Nephron progenitor cell (in vitro differentiated cells): ENCODE results near the gene IQCK.
"Not testable (repeated sequence)": the region's sequence is repeated elsewhere in the genome, so short reads cannot be mapped to it uniquely, and the experiment has no call there.

Experiments
- DNase-seq: peaks from one replicate; pipeline ENCODE4 v3.0.0; 2021
- H3K27ac Mint-ChIP-seq: 2 replicates; pipeline ENCODE4 v1.8.0; 2021; ENCODE audit warnings: mild to moderate bottlenecking, moderate library complexity, mixed read lengths
- H3K27me3 Mint-ChIP-seq: 2 replicates; pipeline ENCODE4 v1.8.0; 2021; ENCODE audit warnings: mild to moderate bottlenecking, low read depth, mixed read lengths; ENCODE audit not compliant: poor library complexity
- H3K36me3 Mint-ChIP-seq: 2 replicates; pipeline ENCODE4 v1.8.0; 2021; ENCODE audit warnings: low read depth, mixed read lengths
- H3K4me1 Mint-ChIP-seq: 2 replicates; pipeline ENCODE4 v1.8.0; 2021; ENCODE audit warnings: mixed read lengths
- H3K4me3 Mint-ChIP-seq: 2 replicates; pipeline ENCODE4 v1.8.0; 2021; ENCODE audit warnings: mild to moderate bottlenecking, moderate library complexity, mixed read lengths
- H3K9me3 Mint-ChIP-seq: 2 replicates; pipeline ENCODE4 v1.8.0; 2021; ENCODE audit warnings: mild to moderate bottlenecking, moderate library complexity, mixed read lengths
- CTCF ChIP-seq: fragments of 200-600 bp; sonication (generic); IDR thresholded peaks from 2 replicates; pipeline ENCODE4 v1.5.0; 2021; ENCODE audit warnings: antibody characterized with exemption

The IQCK gene

GRCh38 chr16:19781226-19781625, 63.2 kb downstream of the IQCK start:
- no peaks in the 10 kb centered on the region for H3K27me3 Mint-ChIP-seq
- no peak for DNase-seq
- no peaks in the 10 kb centered on the region for H3K9me3 Mint-ChIP-seq
- peaks cover 51% of the 10 kb centered on the region for H3K4me1 Mint-ChIP-seq
- peaks cover 11% of the 10 kb centered on the region for H3K36me3 Mint-ChIP-seq
- no peak overlapping the region for H3K4me3 Mint-ChIP-seq
- TF ChIP-seq CTCF: no peak
- H3K27ac Mint-ChIP-seq: no peak overlapping the region

GRCh38 chr16:19783363-19784182, 65.5 kb downstream of the IQCK start:
- H3K4me1 Mint-ChIP-seq: peaks cover 36% of the 10 kb centered on the region
- H3K9me3 Mint-ChIP-seq: no peaks in the 10 kb centered on the region
- TF ChIP-seq CTCF: no peak
- H3K4me3 Mint-ChIP-seq: no peak overlapping the region
- peaks cover 11% of the 10 kb centered on the region for H3K36me3 Mint-ChIP-seq
- no peaks in the 10 kb centered on the region for H3K27me3 Mint-ChIP-seq
- DNase-seq: no peak
- peak overlapping the region; percentile 97 for H3K27ac Mint-ChIP-seq

- peaks cover 32% of the 10 kb centered on the region for H3K4me1 Mint-ChIP-seq
- peak overlapping the region; percentile 97 for H3K27ac Mint-ChIP-seq
- H3K27me3 Mint-ChIP-seq: no peaks in the 10 kb centered on the region
- no peak for TF ChIP-seq CTCF
- peaks cover 6% of the 10 kb centered on the region for H3K36me3 Mint-ChIP-seq
- no peaks in the 10 kb centered on the region for H3K9me3 Mint-ChIP-seq
- no peak for DNase-seq
- no peak overlapping the region for H3K4me3 Mint-ChIP-seq
Observed at GRCh38 chr16:19784183-19784736, 66.2 kb downstream of the IQCK start.

GRCh38 chr16:19785081-19785480, 67.0 kb downstream of the IQCK start:
- Mint-ChIP-seq H3K4me1 (peaks cover 31% of the 10 kb centered on the region), H3K4me3 (no peak overlapping the region), H3K27me3 (no peaks in the 10 kb centered on the region), H3K36me3 (peaks cover 5% of the 10 kb centered on the region), H3K9me3 (no peaks in the 10 kb centered on the region), H3K27ac (peak overlapping the region; percentile 86)
- DNase-seq: no peak
- no peak for TF ChIP-seq CTCF

- peaks cover 5% of the 10 kb centered on the region for H3K36me3 Mint-ChIP-seq
- no peak for TF ChIP-seq CTCF
- H3K4me1 Mint-ChIP-seq: peaks cover 26% of the 10 kb centered on the region
- no peaks in the 10 kb centered on the region for H3K9me3 Mint-ChIP-seq
- no peaks in the 10 kb centered on the region for H3K27me3 Mint-ChIP-seq
- H3K4me3 Mint-ChIP-seq: no peak overlapping the region
- H3K27ac Mint-ChIP-seq: peak overlapping the region; percentile 36
- DNase-seq: no peak
Observed at GRCh38 chr16:19785512-19786130, 67.5 kb downstream of the IQCK start.

GRCh38 chr16:19801369-19801768, 83.3 kb downstream of the IQCK start:
- not testable (repeated sequence) for H3K4me3 Mint-ChIP-seq, H3K27ac Mint-ChIP-seq, H3K27me3 Mint-ChIP-seq, DNase-seq
- peaks cover 14% of the 10 kb centered on the region for H3K4me1 Mint-ChIP-seq
- peaks cover 16% of the 10 kb centered on the region for H3K9me3 Mint-ChIP-seq
- H3K36me3 Mint-ChIP-seq: peaks cover 18% of the 10 kb centered on the region

GRCh38 chr16:19801824-19802223, 83.8 kb downstream of the IQCK start:
- not testable (repeated sequence) for DNase-seq, H3K27me3 Mint-ChIP-seq, H3K4me3 Mint-ChIP-seq, H3K27ac Mint-ChIP-seq
- Mint-ChIP-seq H3K4me1 (peaks cover 14% of the 10 kb centered on the region), H3K9me3 (peaks cover 18% of the 10 kb centered on the region), H3K36me3 (peaks cover 19% of the 10 kb centered on the region)
